ENCODE results near the gene SNRNP200.

Gene SNRNP200

DNA sequence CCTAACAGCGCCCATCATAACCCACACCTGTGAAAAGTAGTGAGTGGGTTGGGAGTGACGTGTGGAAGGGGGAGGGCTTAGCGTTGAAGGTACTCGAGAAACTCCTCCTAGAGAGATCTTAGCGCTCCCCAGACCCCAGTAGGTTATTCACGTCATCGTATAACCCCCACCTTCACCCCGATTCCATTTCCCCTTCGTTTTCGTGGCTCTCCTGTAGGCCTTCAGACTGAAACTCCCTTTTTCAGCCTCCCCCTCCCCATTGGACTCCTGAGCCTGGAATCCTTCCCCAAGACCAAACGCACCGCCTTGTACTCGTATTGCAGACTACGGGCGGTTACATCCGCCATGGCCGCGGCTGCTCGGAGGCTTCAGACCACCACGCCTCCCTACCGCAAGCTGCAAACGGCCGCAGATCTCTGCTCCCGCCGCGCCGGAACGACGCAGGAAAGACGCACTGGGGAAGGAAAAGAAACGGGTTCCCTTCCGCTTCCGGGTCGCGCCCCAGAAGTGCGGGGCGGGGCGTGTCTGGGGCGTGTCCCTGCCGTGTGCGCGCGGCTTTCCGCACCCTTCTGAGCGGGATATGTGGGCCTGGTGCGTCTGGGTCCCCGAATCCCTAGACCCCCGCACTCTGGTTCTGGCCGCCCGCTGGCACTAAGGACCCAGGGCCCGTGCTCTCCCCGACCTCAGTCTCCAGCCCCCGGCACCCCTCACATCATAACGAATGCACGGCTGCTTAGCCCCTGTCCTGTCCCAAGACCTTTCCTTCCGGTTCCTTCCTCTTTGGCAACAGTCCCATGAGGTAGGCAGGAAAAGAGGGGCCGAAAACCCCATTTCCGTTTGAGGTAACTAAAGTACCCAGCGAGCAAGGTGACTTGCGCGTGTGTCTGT lies at the start of gene SNRNP200:
Gene SNRNP200, minus strand, starts transcription at position 456 of the 888 bp plus-strand sequence. Its CDS starts 109 bp downstream, at position 347.
- Histone ChIP-seq H3K4me1 (ENCODE audit: control insufficient read depth, insufficient read depth, low read length) (peaks cover 14% of the 10 kb centered on the region), H3K27me3 (ENCODE audit: control insufficient read depth, insufficient read depth, low read length) (no peaks in the 10 kb centered on the region), H3K36me3 (ENCODE audit: control insufficient read depth, insufficient read depth, low read length) (peaks cover 25% of the 10 kb centered on the region), H3K4me3 (ENCODE audit: low read length) (peak within 1 kb of the TSS; percentile 88), H3K27ac (ENCODE audit: low read depth, low read length) (peak within 1 kb of the TSS; percentile 84), H3K9ac (ENCODE audit: low read length) (peak within 1 kb of the TSS; percentile 74)

DNA sequence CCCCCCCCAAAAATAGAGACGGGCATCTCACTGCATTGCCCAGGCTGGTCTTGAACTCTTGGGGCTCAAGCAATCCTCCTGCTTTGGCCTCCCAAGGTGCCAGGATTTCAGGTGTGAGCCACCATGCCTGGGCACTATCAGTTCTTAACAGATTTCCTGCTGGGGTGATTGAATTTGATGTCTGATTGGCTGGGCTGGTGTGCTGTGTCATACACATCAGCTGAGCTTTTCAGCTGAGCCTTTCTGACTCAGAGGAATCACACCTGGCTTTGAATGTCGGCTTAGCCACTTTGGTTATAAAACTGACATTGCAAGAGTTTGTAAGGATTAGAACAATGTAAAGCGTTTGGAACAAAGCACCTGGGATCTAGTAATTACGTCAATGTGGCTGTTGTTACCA lies 49.1 kb upstream of the SNRNP200 start:
- Histone ChIP-seq H3K9ac (ENCODE audit: low read length) (no peak overlapping the region), H3K4me3 (ENCODE audit: low read length) (no peak overlapping the region), H3K4me1 (ENCODE audit: control insufficient read depth, insufficient read depth, low read length) (no peaks in the 10 kb centered on the region), H3K36me3 (ENCODE audit: control insufficient read depth, insufficient read depth, low read length) (no peaks in the 10 kb centered on the region), H3K27me3 (ENCODE audit: control insufficient read depth, insufficient read depth, low read length) (no peaks in the 10 kb centered on the region), H3K27ac (ENCODE audit: low read depth, low read length) (no peak overlapping the region)

DNA sequence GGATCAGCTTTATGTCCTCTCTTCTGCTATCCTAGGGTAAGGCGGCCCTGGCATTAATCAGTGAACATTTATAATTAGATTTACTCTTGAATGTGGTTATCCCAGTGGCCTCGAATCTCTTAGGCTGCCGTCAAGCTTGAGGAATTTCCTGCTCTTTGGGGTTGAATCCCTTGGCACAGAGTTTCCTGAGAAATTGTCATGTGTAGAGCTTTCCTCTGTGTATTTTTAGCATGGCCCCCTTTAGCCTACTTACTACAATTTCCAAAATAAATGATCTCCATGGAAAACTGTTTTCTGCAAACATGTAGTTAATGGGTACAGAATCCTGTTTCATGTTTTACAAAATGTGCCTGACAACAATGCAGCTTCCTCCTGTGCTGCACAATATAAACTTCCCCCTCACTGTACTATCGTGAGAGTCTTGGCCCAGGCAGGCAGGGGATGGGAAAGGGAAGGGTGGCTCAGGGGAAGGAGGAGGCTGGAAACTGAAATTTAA lies 48.3 kb upstream of the SNRNP200 start:
- no peaks in the 10 kb centered on the region for H3K36me3 ChIP-seq (ENCODE audit: control insufficient read depth, insufficient read depth, low read length)
- H3K4me1 ChIP-seq (ENCODE audit: control insufficient read depth, insufficient read depth, low read length): no peaks in the 10 kb centered on the region
- H3K4me3 ChIP-seq (ENCODE audit: low read length): no peak overlapping the region
- no peaks in the 10 kb centered on the region for H3K27me3 ChIP-seq (ENCODE audit: control insufficient read depth, insufficient read depth, low read length)
- no peak overlapping the region for H3K9ac ChIP-seq (ENCODE audit: low read length)
- no peak overlapping the region for H3K27ac ChIP-seq (ENCODE audit: low read depth, low read length)

DNA sequence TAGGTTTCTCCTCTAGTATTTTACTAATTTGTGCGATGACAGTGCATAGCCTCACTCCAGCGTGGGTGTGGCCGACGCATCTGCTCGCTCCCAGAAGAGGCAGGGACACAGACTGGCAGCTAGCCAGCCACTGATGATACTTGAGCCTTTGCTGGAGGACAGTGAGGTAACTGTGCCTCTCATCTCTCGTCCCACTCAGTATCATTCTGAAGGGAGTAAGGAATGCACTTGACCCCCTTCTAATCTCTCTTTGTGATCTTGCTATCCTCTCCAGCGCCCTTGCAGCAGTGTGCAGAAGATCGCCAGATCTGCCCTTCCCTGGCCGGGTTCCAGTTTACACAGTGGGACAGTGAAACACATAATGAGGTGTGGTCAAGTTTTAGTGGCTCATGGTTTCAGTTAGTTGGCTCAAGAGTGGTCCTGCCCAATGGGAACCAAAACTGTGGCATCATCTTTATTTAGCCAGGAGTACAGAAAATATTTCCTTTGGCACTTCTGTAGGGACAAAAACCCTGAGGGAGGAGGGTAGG lies 47.8 kb upstream of the SNRNP200 start:
- Histone ChIP-seq H3K4me1 (ENCODE audit: control insufficient read depth, insufficient read depth, low read length) (no peaks in the 10 kb centered on the region), H3K4me3 (ENCODE audit: low read length) (no peak overlapping the region), H3K27me3 (ENCODE audit: control insufficient read depth, insufficient read depth, low read length) (no peaks in the 10 kb centered on the region), H3K9ac (ENCODE audit: low read length) (no peak overlapping the region), H3K36me3 (ENCODE audit: control insufficient read depth, insufficient read depth, low read length) (no peaks in the 10 kb centered on the region), H3K27ac (ENCODE audit: low read depth, low read length) (no peak overlapping the region)

DNA sequence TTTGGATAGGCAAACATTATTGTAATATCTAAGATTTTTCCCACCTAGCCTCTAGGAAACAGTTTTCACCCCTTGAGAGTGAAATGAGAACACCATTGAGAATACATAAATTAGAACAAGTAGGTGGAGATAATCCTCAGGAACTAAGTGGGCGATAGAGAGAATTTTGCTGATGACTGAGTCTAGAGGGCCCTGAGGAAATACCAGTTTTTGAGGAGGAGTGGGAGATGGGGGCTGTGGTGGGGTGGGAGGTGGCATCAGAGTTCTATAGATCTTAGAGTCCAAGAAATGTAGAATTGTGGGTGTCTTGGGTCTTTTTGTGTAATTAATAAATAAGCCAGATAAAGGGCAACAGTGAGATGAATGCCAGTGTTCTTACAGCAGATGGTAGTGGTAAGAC lies 42.0 kb upstream of the SNRNP200 start:
- Histone ChIP-seq H3K27me3 (ENCODE audit: control insufficient read depth, insufficient read depth, low read length) (no peaks in the 10 kb centered on the region), H3K36me3 (ENCODE audit: control insufficient read depth, insufficient read depth, low read length) (no peaks in the 10 kb centered on the region), H3K4me3 (ENCODE audit: low read length) (no peak overlapping the region), H3K4me1 (ENCODE audit: control insufficient read depth, insufficient read depth, low read length) (no peaks in the 10 kb centered on the region), H3K27ac (ENCODE audit: low read depth, low read length) (no peak overlapping the region), H3K9ac (ENCODE audit: low read length) (no peak overlapping the region)

DNA sequence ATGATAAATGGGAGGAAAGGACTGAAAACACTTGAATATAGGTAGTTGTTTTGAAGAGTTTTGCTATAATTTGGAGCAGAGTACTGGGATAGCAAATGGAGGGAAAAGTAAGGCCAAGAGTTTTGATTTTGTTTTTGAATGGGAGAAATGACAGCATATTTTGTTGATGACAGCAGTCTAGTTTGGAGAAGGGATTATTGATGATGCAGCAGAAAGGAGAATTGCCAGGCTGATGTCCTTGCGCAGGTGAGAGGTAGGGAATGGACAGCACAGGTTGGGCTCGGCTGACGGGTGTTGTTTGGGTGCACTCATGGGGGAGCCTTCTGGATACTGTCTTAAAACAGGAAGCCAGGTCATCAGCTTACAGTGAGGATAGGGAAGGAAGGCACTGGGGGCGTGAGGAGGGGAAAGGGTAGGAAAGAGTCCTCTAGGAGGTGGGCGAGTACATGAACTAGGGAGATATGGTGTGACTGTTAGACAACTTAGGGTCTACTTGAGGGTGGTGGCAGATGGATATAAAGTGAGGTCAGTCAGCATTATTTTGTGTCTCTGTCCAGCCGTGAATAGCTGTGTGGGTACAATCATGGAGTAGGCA lies 40.6 kb upstream of the SNRNP200 start:
- no peaks in the 10 kb centered on the region for H3K36me3 ChIP-seq (ENCODE audit: control insufficient read depth, insufficient read depth, low read length)
- no peaks in the 10 kb centered on the region for H3K27me3 ChIP-seq (ENCODE audit: control insufficient read depth, insufficient read depth, low read length)
- H3K4me3 ChIP-seq (ENCODE audit: low read length): no peak overlapping the region
- no peak overlapping the region for H3K9ac ChIP-seq (ENCODE audit: low read length)
- H3K4me1 ChIP-seq (ENCODE audit: control insufficient read depth, insufficient read depth, low read length): no peaks in the 10 kb centered on the region
- H3K27ac ChIP-seq (ENCODE audit: low read depth, low read length): no peak overlapping the region

DNA sequence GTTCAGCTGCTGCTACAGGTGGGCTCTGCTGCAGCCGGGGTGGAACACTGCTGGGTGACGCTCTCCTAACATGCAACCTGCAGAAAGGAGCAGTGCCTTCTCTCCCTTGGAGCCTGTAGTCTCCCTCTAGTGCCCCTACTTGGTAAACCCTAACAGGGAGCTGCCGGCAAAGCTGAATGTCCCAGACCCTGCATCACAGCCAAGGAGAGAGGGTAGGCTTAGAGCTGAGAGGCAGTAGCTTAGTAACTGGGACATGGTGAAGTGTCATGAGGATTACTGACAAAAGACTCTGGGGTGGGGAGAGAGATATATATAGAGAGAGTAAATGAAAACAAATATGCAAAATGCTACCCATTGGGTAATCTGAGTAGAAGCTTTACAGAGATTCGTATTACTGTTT lies 40.1 kb upstream of the SNRNP200 start:
- Histone ChIP-seq H3K27me3 (ENCODE audit: control insufficient read depth, insufficient read depth, low read length) (no peaks in the 10 kb centered on the region), H3K4me3 (ENCODE audit: low read length) (no peak overlapping the region), H3K9ac (ENCODE audit: low read length) (no peak overlapping the region), H3K27ac (ENCODE audit: low read depth, low read length) (no peak overlapping the region), H3K4me1 (ENCODE audit: control insufficient read depth, insufficient read depth, low read length) (no peaks in the 10 kb centered on the region), H3K36me3 (ENCODE audit: control insufficient read depth, insufficient read depth, low read length) (no peaks in the 10 kb centered on the region)

DNA sequence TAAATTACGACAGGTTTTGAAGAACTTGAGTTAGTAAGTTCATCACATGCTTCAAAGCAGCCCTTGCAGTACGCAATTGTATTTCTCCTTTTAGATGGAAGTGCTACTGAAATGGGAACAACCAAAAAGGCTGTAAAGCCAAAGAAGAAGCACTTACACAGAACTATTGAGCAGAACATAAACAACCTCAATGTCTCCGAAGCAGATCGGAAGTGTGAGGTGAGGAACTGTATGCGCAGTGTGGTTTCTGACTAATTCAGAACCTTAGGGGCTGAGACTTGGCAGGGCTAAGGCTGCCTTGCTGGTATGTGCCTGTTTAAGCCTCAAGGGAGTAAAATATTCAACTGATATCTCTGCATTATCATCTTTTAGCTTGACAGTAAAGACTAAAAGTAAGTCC lies 38.7 kb upstream of the SNRNP200 start:
- no peaks in the 10 kb centered on the region for H3K27me3 ChIP-seq (ENCODE audit: control insufficient read depth, insufficient read depth, low read length)
- no peak overlapping the region for H3K9ac ChIP-seq (ENCODE audit: low read length)
- no peaks in the 10 kb centered on the region for H3K36me3 ChIP-seq (ENCODE audit: control insufficient read depth, insufficient read depth, low read length)
- H3K27ac ChIP-seq (ENCODE audit: low read depth, low read length): no peak overlapping the region
- H3K4me1 ChIP-seq (ENCODE audit: control insufficient read depth, insufficient read depth, low read length): no peaks in the 10 kb centered on the region
- H3K4me3 ChIP-seq (ENCODE audit: low read length): no peak overlapping the region

DNA sequence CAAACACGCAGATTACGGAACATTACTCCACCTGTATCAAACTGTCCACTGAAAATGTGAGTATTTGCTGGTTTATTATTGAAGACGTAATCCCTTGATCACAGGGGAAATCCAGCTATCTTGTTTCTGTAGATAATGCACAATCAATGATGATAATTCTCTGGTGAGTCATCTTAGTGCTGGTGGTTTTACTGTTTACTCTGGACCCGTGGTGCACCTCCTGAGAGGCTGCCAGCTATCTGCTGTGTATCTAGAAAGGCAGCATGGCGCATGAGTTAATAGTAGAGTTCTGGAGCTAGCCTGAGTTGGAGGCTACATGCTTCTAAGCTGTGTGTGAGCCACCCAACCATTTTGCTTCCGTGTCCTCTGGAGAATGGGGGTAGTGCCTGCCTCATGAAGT lies 36.7 kb upstream of the SNRNP200 start:
- Histone ChIP-seq H3K4me3 (ENCODE audit: low read length) (no peak overlapping the region), H3K4me1 (ENCODE audit: control insufficient read depth, insufficient read depth, low read length) (no peaks in the 10 kb centered on the region), H3K36me3 (ENCODE audit: control insufficient read depth, insufficient read depth, low read length) (no peaks in the 10 kb centered on the region), H3K9ac (ENCODE audit: low read length) (no peak overlapping the region), H3K27ac (ENCODE audit: low read depth, low read length) (no peak overlapping the region), H3K27me3 (ENCODE audit: control insufficient read depth, insufficient read depth, low read length) (no peaks in the 10 kb centered on the region)

DNA sequence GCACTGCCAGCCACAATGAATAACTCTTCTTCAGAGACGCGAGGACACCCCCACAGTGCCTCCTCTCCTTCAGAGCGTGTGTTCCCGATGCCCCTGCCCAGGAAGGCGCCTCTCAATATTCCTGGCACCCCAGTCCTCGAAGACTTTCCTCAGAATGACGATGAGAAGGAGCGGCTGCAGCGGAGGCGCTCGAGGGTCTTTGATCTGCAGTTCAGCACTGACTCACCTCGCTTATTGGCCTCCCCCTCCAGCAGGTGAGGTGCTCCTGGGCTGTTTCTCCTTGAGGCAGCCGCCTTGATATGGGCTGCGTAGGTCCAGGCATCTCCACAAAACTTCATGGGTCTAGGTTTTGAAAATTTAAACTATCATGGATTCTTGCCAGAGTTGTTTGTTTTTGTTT lies 36.3 kb upstream of the SNRNP200 start:
- H3K36me3 ChIP-seq (ENCODE audit: control insufficient read depth, insufficient read depth, low read length): no peaks in the 10 kb centered on the region
- no peak overlapping the region for H3K4me3 ChIP-seq (ENCODE audit: low read length)
- no peaks in the 10 kb centered on the region for H3K27me3 ChIP-seq (ENCODE audit: control insufficient read depth, insufficient read depth, low read length)
- H3K4me1 ChIP-seq (ENCODE audit: control insufficient read depth, insufficient read depth, low read length): no peaks in the 10 kb centered on the region
- no peak overlapping the region for H3K9ac ChIP-seq (ENCODE audit: low read length)
- H3K27ac ChIP-seq (ENCODE audit: low read depth, low read length): no peak overlapping the region

DNA sequence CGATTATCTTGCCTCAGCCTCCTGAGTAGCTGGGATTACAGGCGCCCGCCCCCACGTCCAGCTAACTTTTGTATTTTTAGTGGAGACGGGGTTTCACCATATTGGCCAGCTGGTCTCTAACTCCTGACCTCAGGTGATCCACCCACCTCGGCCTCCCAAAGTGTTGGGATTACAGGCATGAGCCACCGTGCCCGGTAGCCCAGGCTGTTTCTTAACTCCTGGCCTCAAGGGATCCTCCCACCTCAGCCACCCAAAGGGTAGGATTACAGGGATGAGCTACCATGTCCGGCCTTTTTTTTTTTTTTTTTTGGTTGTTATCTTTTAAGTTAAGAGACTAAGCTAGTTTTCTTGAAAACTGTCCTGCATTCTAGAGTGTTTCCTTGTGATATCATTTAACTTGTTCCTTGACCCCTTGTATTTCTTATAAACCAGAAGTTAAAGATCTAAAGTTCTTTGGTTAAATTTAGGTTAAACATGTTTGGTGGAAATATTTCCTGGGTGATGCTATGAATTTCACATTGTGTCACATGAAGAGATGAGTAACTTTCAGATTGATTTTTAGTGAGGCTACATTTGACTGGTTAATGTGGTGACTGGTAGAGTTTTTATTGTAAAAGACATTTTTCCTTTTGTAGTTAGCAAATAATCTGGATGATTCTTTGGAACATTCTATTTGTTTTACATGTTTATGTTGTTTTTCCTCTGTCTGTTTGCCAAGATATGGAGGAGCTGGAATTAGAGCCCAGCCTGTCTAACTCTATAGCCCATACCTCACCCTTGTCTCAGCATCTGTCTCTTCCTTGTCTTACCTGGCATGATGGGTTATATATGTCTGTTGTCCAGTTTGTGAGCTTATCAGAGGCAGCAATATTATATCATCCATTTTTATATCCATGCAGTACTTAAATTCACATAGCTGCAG lies 35.4 kb upstream of the SNRNP200 start:
- H3K4me3 ChIP-seq (ENCODE audit: low read length): no peak overlapping the region
- H3K27me3 ChIP-seq (ENCODE audit: control insufficient read depth, insufficient read depth, low read length): no peaks in the 10 kb centered on the region
- no peaks in the 10 kb centered on the region for H3K36me3 ChIP-seq (ENCODE audit: control insufficient read depth, insufficient read depth, low read length)
- H3K27ac ChIP-seq (ENCODE audit: low read depth, low read length): no peak overlapping the region
- no peaks in the 10 kb centered on the region for H3K4me1 ChIP-seq (ENCODE audit: control insufficient read depth, insufficient read depth, low read length)
- H3K9ac ChIP-seq (ENCODE audit: low read length): no peak overlapping the region

DNA sequence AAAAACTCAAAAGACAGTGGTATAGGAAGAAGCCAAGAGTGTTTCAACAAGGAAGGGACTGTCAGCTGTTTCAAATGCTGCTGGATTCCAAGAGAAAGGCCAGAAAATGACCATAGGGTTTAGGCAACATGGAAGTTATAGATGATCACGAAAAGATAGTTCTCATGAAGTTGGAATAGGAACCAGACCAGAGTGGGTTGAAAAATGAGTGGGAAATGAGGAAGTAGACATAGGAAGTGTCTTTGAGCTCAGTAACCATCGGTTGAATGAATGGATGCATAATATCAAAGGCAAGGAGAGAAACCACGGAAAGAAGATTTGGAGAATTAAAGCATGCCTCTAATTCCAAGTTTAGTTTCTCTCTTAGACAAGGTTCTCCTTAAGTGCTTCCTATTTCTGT lies 31.5 kb upstream of the SNRNP200 start:
- no peak overlapping the region for H3K4me3 ChIP-seq (ENCODE audit: low read length)
- H3K27me3 ChIP-seq (ENCODE audit: control insufficient read depth, insufficient read depth, low read length): no peaks in the 10 kb centered on the region
- no peaks in the 10 kb centered on the region for H3K36me3 ChIP-seq (ENCODE audit: control insufficient read depth, insufficient read depth, low read length)
- no peak overlapping the region for H3K9ac ChIP-seq (ENCODE audit: low read length)
- H3K4me1 ChIP-seq (ENCODE audit: control insufficient read depth, insufficient read depth, low read length): no peaks in the 10 kb centered on the region
- no peak overlapping the region for H3K27ac ChIP-seq (ENCODE audit: low read depth, low read length)
